GM23338 (cell line): ENCODE measurements around the gene GLCCI1. TPM values are rescaled to one million over a fixed set of nuclear protein-coding genes. Genes with fewer than 3 reads are reported as not detected.

ENCODE experiments used
- ATAC-seq: fragments of 200-7000 bp; cut with Tn5 transposase; 3 replicates; pipeline ENCODE4 v1.9.1; 2020
- DNase-seq: peaks from one replicate; pipeline ENCODE4 v3.0.0-alpha.2; 2015; ENCODE audit warnings: low spot score
- H2AFZ ChIP-seq: fragments of 200-600 bp; sonication (generic); 2 replicates; pipeline ENCODE4 v1.8.0; 2016; ENCODE audit warnings: antibody characterized with exemption, mild to moderate bottlenecking, moderate library complexity
- H3F3A ChIP-seq: fragments of 200-600 bp; sonication (generic); replicated peaks from 2 replicates; pipeline ENCODE4 v1.8.0; 2017; ENCODE audit warnings: antibody characterized with exemption, mixed run types, low read depth
- H3K27ac ChIP-seq: fragments of 200-600 bp; sonication (generic); 2 replicates; pipeline ENCODE4 v1.6.1; 2016; ENCODE audit warnings: low read depth
- H3K27me3 ChIP-seq: fragments of 200-600 bp; sonication (generic); 2 replicates; pipeline ENCODE4 v1.8.0; 2016; ENCODE audit warnings: mild to moderate bottlenecking, mixed run types, moderate library complexity; ENCODE audit not compliant: insufficient read depth
- H3K36me3 ChIP-seq: fragments of 200-600 bp; sonication (generic); 2 replicates; pipeline ENCODE4 v1.8.0; 2016; ENCODE audit warnings: mild to moderate bottlenecking; ENCODE audit not compliant: insufficient read depth
- H3K4me1 ChIP-seq: fragments of 200-600 bp; sonication (generic); 2 replicates; pipeline ENCODE4 v1.8.0; 2016; ENCODE audit warnings: mild to moderate bottlenecking, moderate library complexity; ENCODE audit not compliant: insufficient read depth
- H3K4me2 ChIP-seq: fragments of 200-600 bp; sonication (generic); 2 replicates; pipeline ENCODE4 v1.7.1; 2017; ENCODE audit warnings: mixed run types
- H3K4me3 ChIP-seq: fragments of 200-600 bp; sonication (generic); 2 replicates; pipeline ENCODE4 v1.6.1; 2016; ENCODE audit warnings: mixed run types
- H3K79me2 ChIP-seq: fragments of 200-600 bp; sonication (generic); replicated peaks from 2 replicates; pipeline ENCODE4 v1.8.0; 2017; ENCODE audit warnings: mild to moderate bottlenecking; ENCODE audit not compliant: insufficient read depth
- H3K9me2 ChIP-seq: fragments of 200-600 bp; sonication (generic); 2 replicates; pipeline ENCODE4 v1.8.0; 2017; ENCODE audit not compliant: insufficient read depth
- H4K20me1 ChIP-seq: fragments of 200-600 bp; sonication (generic); replicated peaks from 2 replicates; pipeline ENCODE4 v1.8.0; 2017; ENCODE audit warnings: mild to moderate bottlenecking; ENCODE audit not compliant: insufficient read depth
- H3K27ac Mint-ChIP-seq: 2 replicates; pipeline ENCODE4 v1.8.0; 2020; ENCODE audit warnings: inconsistent platforms, mild to moderate bottlenecking, moderate library complexity, mixed read lengths
- H3K27me3 Mint-ChIP-seq: 3 replicates; pipeline ENCODE4 v1.8.0; 2022; ENCODE audit warnings: low read depth, mild to moderate bottlenecking, moderate library complexity, mixed read lengths, inconsistent platforms; ENCODE audit not compliant: insufficient read depth, poor library complexity
- H3K36me3 Mint-ChIP-seq: 3 replicates; pipeline ENCODE4 v1.8.0; 2021; ENCODE audit warnings: low read depth, mild to moderate bottlenecking, inconsistent platforms, moderate library complexity, mixed read lengths
- H3K4me1 Mint-ChIP-seq: 3 replicates; pipeline ENCODE4 v1.8.0; 2020; ENCODE audit warnings: mild to moderate bottlenecking, inconsistent platforms, mixed read lengths
- H3K4me3 Mint-ChIP-seq: 3 replicates; pipeline ENCODE4 v1.8.0; 2021; ENCODE audit warnings: moderate library complexity, mild to moderate bottlenecking, inconsistent platforms, mixed read lengths
- H3K9me3 Mint-ChIP-seq: 3 replicates; pipeline ENCODE4 v1.8.0; 2020; ENCODE audit warnings: moderate library complexity, mild to moderate bottlenecking, inconsistent platforms, mixed read lengths
- CREB1 ChIP-seq: fragments of 250-450 bp; sonication (Bioruptor Pico); IDR thresholded peaks from 2 replicates; pipeline ENCODE4 v1.5.0; 2020; ENCODE audit warnings: low read depth, mild to moderate bottlenecking, moderate library complexity
- CTCF ChIP-seq, 2 experiments: fragments of 200-600 bp in 1 of 2; sonication (generic) in 1 of 2; conservative IDR thresholded peaks; 2 replicates each; pipeline versions ENCODE4 v1.5.1 to v1.6.1; 2016 to 2017; ENCODE audit warnings: antibody characterized with exemption in 2 of 2, low read depth in 2 of 2, mild to moderate bottlenecking in 2 of 2, moderate library complexity in 1 of 2
- EZH2 ChIP-seq: fragments of 200-600 bp; sonication (generic); IDR thresholded peaks from one replicate; pipeline ENCODE4 v1.8.0; 2017; ENCODE audit warnings: antibody characterized with exemption, mild to moderate bottlenecking, low read depth; ENCODE audit not compliant: unreplicated experiment
- EZH2phosphoT487 ChIP-seq: fragments of 200-600 bp; sonication (generic); IDR thresholded peaks from one replicate; pipeline ENCODE4 v1.8.1; 2018; ENCODE audit warnings: antibody characterized with exemption; ENCODE audit not compliant: unreplicated experiment
- JUNB ChIP-seq: IDR thresholded peaks from one replicate; pipeline ENCODE4 v1.6.1; 2016; ENCODE audit warnings: antibody characterized with exemption; ENCODE audit not compliant: unreplicated experiment
- NANOG ChIP-seq: IDR thresholded peaks from 2 replicates; pipeline ENCODE4 v1.6.1; 2016; ENCODE audit warnings: antibody characterized with exemption, borderline replicate concordance
- POLR2AphosphoS5 ChIP-seq: IDR thresholded peaks from 2 replicates; pipeline ENCODE4 v1.6.1; 2016; ENCODE audit warnings: antibody characterized with exemption, low read depth
- REST ChIP-seq: IDR thresholded peaks from one replicate; pipeline ENCODE4 v1.6.1; 2018; ENCODE audit warnings: antibody characterized with exemption; ENCODE audit not compliant: unreplicated experiment
- STAT1 ChIP-seq: IDR thresholded peaks from one replicate; pipeline ENCODE4 v1.6.1; 2016; ENCODE audit warnings: antibody characterized with exemption; ENCODE audit not compliant: unreplicated experiment
- ZNF114 ChIP-seq: fragments of 250-450 bp; sonication (Bioruptor Pico); IDR thresholded peaks from 2 replicates; pipeline ENCODE4 v1.5.0; 2020; ENCODE audit warnings: mild to moderate bottlenecking, moderate library complexity
- ZNF331 ChIP-seq: fragments of 250-450 bp; sonication (Bioruptor Pico); IDR thresholded peaks from 2 replicates; pipeline ENCODE4 v1.5.0; 2020; ENCODE audit warnings: low read depth, mild to moderate bottlenecking, moderate library complexity
- ZNF462 ChIP-seq: fragments of 250-450 bp; sonication (Bioruptor Pico); IDR thresholded peaks from 2 replicates; pipeline ENCODE4 v1.5.0; 2020; ENCODE audit warnings: mild to moderate bottlenecking, moderate library complexity
- polyA plus RNA-seq: library from polyadenylated mRNA; unstranded; fragments of >200 nt; fragmentation: Nextera tagmentation; extraction: Ambion mirVana; gene quantifications from 2 replicates; pipeline ENCODE4 v1.2.1, GENCODE V29; 2016
- total RNA-seq: library from RNA; depleted of rRNA; stranded (reverse); fragments of >200 nt; shearing (Covaris generic); gene quantifications from 2 replicates; pipeline ENCODE4 v1.2.3, GENCODE V29; 2014
- TF ChIP-seq, protein P1 (sequence below): IDR thresholded peaks from 2 replicates; pipeline ENCODE4 v1.6.1; 2016; ENCODE audit warnings: antibody characterized with exemption

GLCCI1 gene
- total and polyA plus RNA-seq, 2 experiments from 2014 or later, result 15.0 to 15.7 TPM

- no peak for ATAC-seq
- Histone ChIP-seq H3K36me3 (no peaks in the 10 kb centered on the region), H2AFZ (no peak overlapping the region), H3K4me1 (no peaks in the 10 kb centered on the region), H3K4me2 (no peak overlapping the region), H3K4me3 (no peak overlapping the region), H3K27ac (no peak overlapping the region), H3K27me3 (no peaks in the 10 kb centered on the region), H4K20me1 (peaks cover 6% of the 10 kb centered on the region; the same call in 1 of the 2 replicates), H3K9me2 (no peaks in the 10 kb centered on the region), H3F3A (no peaks in the 10 kb centered on the region), H3K79me2 (peaks cover 99% of the 10 kb centered on the region)
- no peak overlapping the region for H3K27ac Mint-ChIP-seq
- H3K27me3 Mint-ChIP-seq, result no peaks in the 10 kb centered on the region
- no peak overlapping the region for H3K4me3 Mint-ChIP-seq
- TF ChIP-seq, protein P1, sequence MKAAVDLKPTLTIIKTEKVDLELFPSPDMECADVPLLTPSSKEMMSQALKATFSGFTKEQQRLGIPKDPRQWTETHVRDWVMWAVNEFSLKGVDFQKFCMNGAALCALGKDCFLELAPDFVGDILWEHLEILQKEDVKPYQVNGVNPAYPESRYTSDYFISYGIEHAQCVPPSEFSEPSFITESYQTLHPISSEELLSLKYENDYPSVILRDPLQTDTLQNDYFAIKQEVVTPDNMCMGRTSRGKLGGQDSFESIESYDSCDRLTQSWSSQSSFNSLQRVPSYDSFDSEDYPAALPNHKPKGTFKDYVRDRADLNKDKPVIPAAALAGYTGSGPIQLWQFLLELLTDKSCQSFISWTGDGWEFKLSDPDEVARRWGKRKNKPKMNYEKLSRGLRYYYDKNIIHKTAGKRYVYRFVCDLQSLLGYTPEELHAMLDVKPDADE, result no peak
- no peak for TF ChIP-seq EZH2phosphoT487
- TF ChIP-seq STAT1, result no peak
- no peak for TF ChIP-seq NANOG
- TF ChIP-seq CREB1 (CRISPR knock-in tag), result no peak
- TF ChIP-seq ZNF462 (CRISPR knock-in tag), result no peak
- TF ChIP-seq ZNF114, result no peak
- TF ChIP-seq REST, result no peak
- no peak for TF ChIP-seq JUNB
- no peak for TF ChIP-seq ZNF331 (CRISPR knock-in tag)
- TF ChIP-seq EZH2, result no peak
- no peak for TF ChIP-seq POLR2AphosphoS5
- no peak for TF ChIP-seq CTCF (conservative IDR thresholded peaks at IDR 0.05; ENCODE audit: low read depth in 2 of 2)
- peaks cover 15% of the 10 kb centered on the region; the same call in 2 of the 3 replicates for H3K4me1 Mint-ChIP-seq
- no peaks in the 10 kb centered on the region for H3K36me3 Mint-ChIP-seq
- H3K9me3 Mint-ChIP-seq, result no peaks in the 10 kb centered on the region
- DNase-seq, result no peak
Measured at GRCh38 chr7:7978860-7979259, 10.3 kb downstream of the GLCCI1 start.
